SU-DHL-6 (cell line): ENCODE measurements around the gene RHEBL1.

Experiments used
- H2AFZ ChIP-seq: fragments of 200-600 bp; sonication (generic); 2 replicates; pipeline ENCODE4 v1.6.1; 2014; ENCODE audit warnings: low read depth, mild to moderate bottlenecking, moderate library complexity, mixed read lengths, antibody characterized with exemption, low read length; ENCODE audit not compliant: severe bottlenecking
- H3F3A ChIP-seq: fragments of 200-600 bp; shearing (Covaris generic); 2 replicates; pipeline ENCODE4 v1.6.0; 2016; ENCODE audit warnings: antibody characterized with exemption, mild to moderate bottlenecking; ENCODE audit not compliant: insufficient read depth
- H3K27ac ChIP-seq: fragments of 200-600 bp; sonication (generic); 2 replicates; pipeline ENCODE4 v1.5.1; 2016; ENCODE audit warnings: low read depth, mild to moderate bottlenecking, low read length, moderate library complexity, mixed read lengths
- H3K27me3 ChIP-seq: fragments of 200-600 bp; sonication (generic), shearing (Covaris generic); 2 replicates; pipeline ENCODE4 v1.6.0; 2014; ENCODE audit warnings: mild to moderate bottlenecking, low read length
- H3K36me3 ChIP-seq: fragments of 200-600 bp; sonication (generic); 2 replicates; pipeline ENCODE4 v1.6.1; 2014; ENCODE audit warnings: mild to moderate bottlenecking, low read length, mixed read lengths
- H3K4me2 ChIP-seq: fragments of 300-600, 200-600 bp; shearing (Covaris generic), sonication (generic); 2 replicates; pipeline ENCODE4 v1.6.0; 2014; ENCODE audit warnings: low read length, low read depth, mild to moderate bottlenecking; ENCODE audit not compliant: poor library complexity, severe bottlenecking
- H3K4me3 ChIP-seq: fragments of 200-600 bp; sonication (generic); 2 replicates; pipeline ENCODE4 v1.5.1; 2014; ENCODE audit warnings: antibody characterized with exemption, low read length, mild to moderate bottlenecking, mixed read lengths; ENCODE audit not compliant: insufficient read depth, poor library complexity, severe bottlenecking
- H3K79me2 ChIP-seq: fragments of 200-600 bp; sonication (generic); 2 replicates; pipeline ENCODE4 v1.6.1; 2014; ENCODE audit warnings: mild to moderate bottlenecking, low read length, moderate library complexity; ENCODE audit not compliant: insufficient read depth
- H3K9ac ChIP-seq: fragments of 200-600 bp; sonication (generic); 2 replicates; pipeline ENCODE4 v1.7.0; 2014; ENCODE audit warnings: mild to moderate bottlenecking, low read length
- H3K9me2 ChIP-seq: fragments of 200-600 bp; sonication (generic); replicated peaks from 2 replicates; pipeline ENCODE4 v1.6.1; 2014; ENCODE audit warnings: low read length; ENCODE audit not compliant: insufficient read depth
- H3K9me3 ChIP-seq: fragments of 200-600 bp; sonication (generic); 2 replicates; pipeline ENCODE4 v1.6.1; 2014; ENCODE audit warnings: low read length, mixed read lengths; ENCODE audit not compliant: insufficient read depth
- H4K20me1 ChIP-seq: fragments of 200-600 bp; sonication (generic); 2 replicates; pipeline ENCODE4 v1.6.1; 2014; ENCODE audit warnings: low read depth, mild to moderate bottlenecking, antibody characterized with exemption, low read length, moderate library complexity, mixed read lengths
- EZH2phosphoT487 ChIP-seq: fragments of 200-600 bp; sonication (generic), shearing (Covaris generic); conservative IDR thresholded peaks from 2 replicates; pipeline ENCODE4 v1.6.1; 2018; ENCODE audit warnings: mild to moderate bottlenecking, antibody characterized with exemption, low read length, moderate library complexity, mixed read lengths
- TF ChIP-seq, protein P1 (sequence below): fragments of 200-600 bp; sonication (generic); IDR thresholded peaks from one replicate; pipeline ENCODE4 v1.5.1; 2017; ENCODE audit warnings: antibody characterized with exemption, mild to moderate bottlenecking, low read length, moderate library complexity; ENCODE audit not compliant: insufficient read depth, poor library complexity, severe bottlenecking

Gene RHEBL1

GRCh38 chr12:49030714-49031572, 38.8 kb downstream of the RHEBL1 start:
- Histone ChIP-seq H3K9me2 (no peaks in the 10 kb centered on the region), H3F3A (no peaks in the 10 kb centered on the region), H3K4me2 (no peak overlapping the region), H3K27me3 (no peaks in the 10 kb centered on the region), H4K20me1 (no peaks in the 10 kb centered on the region), H3K27ac (no peak overlapping the region), H3K9ac (no peak overlapping the region), H2AFZ (no peak overlapping the region), H3K9me3 (no peaks in the 10 kb centered on the region), H3K36me3 (no peaks in the 10 kb centered on the region; the same call in 1 of the 2 replicates), H3K4me3 (no peak overlapping the region), H3K79me2 (no peaks in the 10 kb centered on the region)
- TF ChIP-seq EZH2phosphoT487: no peak
- TF ChIP-seq, protein P1, sequence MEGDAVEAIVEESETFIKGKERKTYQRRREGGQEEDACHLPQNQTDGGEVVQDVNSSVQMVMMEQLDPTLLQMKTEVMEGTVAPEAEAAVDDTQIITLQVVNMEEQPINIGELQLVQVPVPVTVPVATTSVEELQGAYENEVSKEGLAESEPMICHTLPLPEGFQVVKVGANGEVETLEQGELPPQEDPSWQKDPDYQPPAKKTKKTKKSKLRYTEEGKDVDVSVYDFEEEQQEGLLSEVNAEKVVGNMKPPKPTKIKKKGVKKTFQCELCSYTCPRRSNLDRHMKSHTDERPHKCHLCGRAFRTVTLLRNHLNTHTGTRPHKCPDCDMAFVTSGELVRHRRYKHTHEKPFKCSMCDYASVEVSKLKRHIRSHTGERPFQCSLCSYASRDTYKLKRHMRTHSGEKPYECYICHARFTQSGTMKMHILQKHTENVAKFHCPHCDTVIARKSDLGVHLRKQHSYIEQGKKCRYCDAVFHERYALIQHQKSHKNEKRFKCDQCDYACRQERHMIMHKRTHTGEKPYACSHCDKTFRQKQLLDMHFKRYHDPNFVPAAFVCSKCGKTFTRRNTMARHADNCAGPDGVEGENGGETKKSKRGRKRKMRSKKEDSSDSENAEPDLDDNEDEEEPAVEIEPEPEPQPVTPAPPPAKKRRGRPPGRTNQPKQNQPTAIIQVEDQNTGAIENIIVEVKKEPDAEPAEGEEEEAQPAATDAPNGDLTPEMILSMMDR: no peak

- Histone ChIP-seq H3K4me2 (no peak overlapping the region), H3K27me3 (no peaks in the 10 kb centered on the region), H3K27ac (no peak overlapping the region), H3K9me2 (no peaks in the 10 kb centered on the region), H3K4me3 (no peak overlapping the region), H3K79me2 (no peaks in the 10 kb centered on the region), H3F3A (no peaks in the 10 kb centered on the region), H3K9ac (no peak overlapping the region), H3K9me3 (no peaks in the 10 kb centered on the region), H3K36me3 (no peaks in the 10 kb centered on the region; the same call in 1 of the 2 replicates), H2AFZ (no peak overlapping the region), H4K20me1 (no peaks in the 10 kb centered on the region)
- TF ChIP-seq, protein P1: no peak
- no peak for TF ChIP-seq EZH2phosphoT487
These were observed 39.7 kb downstream of the RHEBL1 start for GRCh38 chr12:49030119-49030518.

- TF ChIP-seq, protein P1: no peak
- TF ChIP-seq EZH2phosphoT487: no peak
- H3K36me3 ChIP-seq: no peaks in the 10 kb centered on the region; the same call in 1 of the 2 replicates
- H3K4me2 ChIP-seq: no peak overlapping the region
- peaks cover 4% of the 10 kb centered on the region; the same call in 1 of the 2 replicates for H3F3A ChIP-seq
- no peak overlapping the region for H3K27ac ChIP-seq
- H3K9ac ChIP-seq: no peak overlapping the region
- H3K27me3 ChIP-seq: no peaks in the 10 kb centered on the region
- no peaks in the 10 kb centered on the region for H3K9me3 ChIP-seq
- no peaks in the 10 kb centered on the region for H3K79me2 ChIP-seq
- H3K9me2 ChIP-seq: no peaks in the 10 kb centered on the region
- no peaks in the 10 kb centered on the region for H4K20me1 ChIP-seq
- H2AFZ ChIP-seq: no peak overlapping the region
- H3K4me3 ChIP-seq: no peak overlapping the region
These were observed 41.0 kb downstream of the RHEBL1 start for GRCh38 chr12:49028666-49029275.
